Measurements from ENCODE around the gene FAM204A. TPM values are rescaled to one million over a fixed set of nuclear protein-coding genes. Genes with fewer than 3 reads are reported as not detected.

The FAM204A gene
- total and polyA plus RNA-seq, 2 of the 13 experiments (the other 11 are each of a cell fraction or from before 2014, with no cell fraction given), result 9.2 to 61.0 TPM

- no peaks in the 10 kb centered on the region for H4K20me1 ChIP-seq (ENCODE audit: insufficient read depth, low read length)
- no peaks in the 10 kb centered on the region for H3K79me2 ChIP-seq (ENCODE audit: insufficient read depth, low read length)
- no peak overlapping the region for H3K4me3 ChIP-seq (replicated peaks in 1 of 3; ENCODE audit: insufficient read depth in 1 of 3, low read depth in 2 of 3, low read length in 3 of 3)
- DNase-seq (ENCODE audit: low spot score) (no peak), ATAC-seq (no peak), FAIRE-seq (no peak)
- BruUV-seq (replicated peaks), result no TSS peak
- no peak for TF ChIP-seq SKIL (CRISPR knock-in tag; IDR thresholded peaks at IDR 0.05; ENCODE audit: borderline replicate concordance)
- TF ChIP-seq MYNN (CRISPR knock-in tag; IDR thresholded peaks at IDR 0.05; ENCODE audit: low read depth), result no peak
- TF ChIP-seq ZSCAN31 (CRISPR knock-in tag; IDR thresholded peaks at IDR 0.05; ENCODE audit: low read depth), result no peak
- no peak for TF ChIP-seq ZNF589 (CRISPR knock-in tag; conservative IDR thresholded peaks at IDR 0.05)
- no peak for TF ChIP-seq ZNF564 (CRISPR knock-in tag; IDR thresholded peaks at IDR 0.05)
- no peak for TF ChIP-seq ZSCAN22 (CRISPR knock-in tag; IDR thresholded peaks at IDR 0.05)
- TF ChIP-seq MAZ (IDR thresholded peaks at IDR 0.05; ENCODE audit: borderline replicate concordance, low read depth, low read length), result no peak
- TF ChIP-seq MAZ (CRISPR knock-in tag; IDR thresholded peaks at IDR 0.05; ENCODE audit: low read depth), result no peak
- TF ChIP-seq FOXA3 (CRISPR knock-in tag; IDR thresholded peaks at IDR 0.05), result no peak
- no peak for TF ChIP-seq ZNF850 (CRISPR knock-in tag; conservative IDR thresholded peaks at IDR 0.05)
- TF ChIP-seq CREBL2 (CRISPR knock-in tag; IDR thresholded peaks at IDR 0.05; ENCODE audit: borderline replicate concordance), result no peak
- no peak for TF ChIP-seq ZSCAN9 (CRISPR knock-in tag; IDR thresholded peaks at IDR 0.05; ENCODE audit: borderline replicate concordance)
- TF ChIP-seq HMGXB4 (CRISPR knock-in tag; IDR thresholded peaks at IDR 0.05; ENCODE audit: borderline replicate concordance in 1 of 2, low read depth in 1 of 2), result no peak
- TF ChIP-seq HDAC1 (CRISPR knock-in tag; IDR thresholded peaks at IDR 0.05), result no peak
- no peak for TF ChIP-seq ZBTB7A (CRISPR knock-in tag; IDR thresholded peaks at IDR 0.05)
- no peaks in the 10 kb centered on the region for H3K27me3 ChIP-seq (ENCODE audit: control insufficient read depth in 1 of 2, insufficient read depth in 2 of 2, low read length in 2 of 2)
- H2AFZ ChIP-seq (ENCODE audit: low read length), result no peak overlapping the region
- CTCF ChIA-PET (ENCODE audit: low intra/inter-chr PET ratio, low total read pairs), result no interaction called here
- no peaks in the 10 kb centered on the region for H3K4me1 ChIP-seq (ENCODE audit: insufficient read depth, low read length)
- H3K36me3 ChIP-seq (replicated peaks in 1 of 2; ENCODE audit: control insufficient read depth in 1 of 2, insufficient read depth in 2 of 2, low read length in 2 of 2), result peaks cover 12 to 68% of the 10 kb centered on the region in 2 experiments
- in situ Hi-C loops (cut with HindIII; ENCODE audit: extremely low pct_ligation_motif_present, low pct_unique_long_range_greater_than_20kb) (no loop called here), intact Hi-C loops (cut with micrococcal nuclease; ENCODE audit: unreplicated experiment) (no loop called here)
- H3K27ac ChIP-seq (ENCODE audit: extremely low read length, insufficient read depth, low read length), result no peak overlapping the region
- no peak overlapping the region for H3K4me2 ChIP-seq (ENCODE audit: low read depth, low read length)
- no peak overlapping the region for H3K9ac ChIP-seq (ENCODE audit: insufficient read depth, low read depth, low read length)
- POLR2A ChIA-PET, result no interaction called here
- WGBS (ENCODE audit: low lambda C conversion rate), result 100% methylated on average over 1 of the region's 1 CpG
- H3K9me3 ChIP-seq (ENCODE audit: low read length), result no peaks in the 10 kb centered on the region
Measured at GRCh38 chr10:118332236-118332635, 9.9 kb downstream of the FAM204A start.
